Endothelial cell of umbilical vein (primary cell): ENCODE results near the gene TRMO. TPM values are rescaled to one million over a fixed set of nuclear protein-coding genes. Genes with fewer than 3 reads are reported as not detected.

Experiments
- BruUV-seq: library from RNA; stranded (reverse); fragments of 400-500 nt; replicated peaks from 2 replicates; lab custom pipeline; 2021; lab: Mats Ljungman, UMichigan
- CTCF ChIA-PET: fragments of 300-600, 350-600 bp; sonication (Branson Sonifier 250); formaldehyde crosslinking; loops from one replicate; lab custom pipeline; 2021; ENCODE audit warnings: antibody characterized with exemption, inconsistent platforms; lab: Charles Lee
- POLR2A ChIA-PET: fragments of 300-600, 350-600 bp; sonication (Branson Sonifier 250); formaldehyde crosslinking; loops from one replicate; lab custom pipeline; 2021; ENCODE audit warnings: antibody characterized with exemption, inconsistent platforms; lab: Charles Lee
- DNase-seq: peaks from one replicate; pipeline ENCODE4 v3.0.0-alpha.2; 2011; ENCODE audit warnings: low read depth, low spot score
- FAIRE-seq: peaks from 2 replicates; lab custom pipeline; 2011; peaks lifted over from hg19 to GRCh38; lab: Jason Lieb, UNC
- H2AFZ ChIP-seq: 2 replicates; pipeline ENCODE4 v1.6.0; 2012; ENCODE audit warnings: low read depth, low read length, control low read depth, inconsistent platforms
- H3K27ac ChIP-seq: 2 replicates; pipeline ENCODE4 v1.5.1; 2011; ENCODE audit warnings: low read depth, mild to moderate bottlenecking, control low read depth, low read length, moderate library complexity; ENCODE audit not compliant: insufficient read depth
- H3K27me3 ChIP-seq, 2 experiments: 2 replicates each; pipeline versions ENCODE4 v1.6.0 to v1.6.1; 2011; ENCODE audit warnings: low read length in 2 of 2, mixed read lengths in 1 of 2; ENCODE audit not compliant: control insufficient read depth in 2 of 2, insufficient read depth in 2 of 2
- H3K36me3 ChIP-seq, 2 experiments: 2 replicates in 1 of 2; 3 replicates in 1 of 2; pipeline ENCODE4 v1.5.1; 2011; ENCODE audit warnings: low read length in 2 of 2, mild to moderate bottlenecking in 1 of 2, moderate library complexity in 1 of 2; ENCODE audit not compliant: control insufficient read depth in 2 of 2, insufficient read depth in 2 of 2; ENCODE audit errors: extremely low read depth in 1 of 2
- H3K4me1 ChIP-seq: 3 replicates; pipeline ENCODE4 v1.5.1; 2011; ENCODE audit warnings: mild to moderate bottlenecking, low read length; ENCODE audit not compliant: control insufficient read depth, insufficient read depth; ENCODE audit errors: extremely low read depth
- H3K4me2 ChIP-seq: 2 replicates; pipeline ENCODE4 v1.6.1; 2011; ENCODE audit warnings: low read length, control low read depth, mixed read lengths; ENCODE audit not compliant: insufficient read depth
- H3K4me3 ChIP-seq, 3 experiments: fragments of 200-600 bp in 1 of 3; sonication (generic), shearing (Covaris generic) in 1 of 3; replicated peaks in 1 of 3; 2 replicates each; pipeline ENCODE4 v1.5.1; 2011 to 2016; ENCODE audit warnings: control low read depth in 3 of 3, low read length in 3 of 3, mild to moderate bottlenecking in 2 of 3, inconsistent platforms in 1 of 3, low read depth in 1 of 3, moderate library complexity in 1 of 3; ENCODE audit not compliant: insufficient read depth in 1 of 3
- H3K79me2 ChIP-seq: 2 replicates; pipeline ENCODE4 v1.6.0; 2012; ENCODE audit warnings: low read length, inconsistent platforms; ENCODE audit not compliant: control insufficient read depth, insufficient read depth
- H3K9ac ChIP-seq: replicated peaks from 2 replicates; pipeline ENCODE3; 2011; ENCODE audit warnings: low read length, control low read depth; ENCODE audit not compliant: insufficient read depth; ENCODE audit errors: extremely low read depth
- H3K9me1 ChIP-seq: replicated peaks from 3 replicates; pipeline ENCODE4 v1.6.0; 2011; ENCODE audit warnings: mild to moderate bottlenecking, low read length; ENCODE audit not compliant: control insufficient read depth, insufficient read depth; ENCODE audit errors: extremely low read depth
- H3K9me3 ChIP-seq: replicated peaks from 2 replicates; pipeline ENCODE4 v1.5.1; 2012; ENCODE audit warnings: low read length, inconsistent platforms; ENCODE audit not compliant: control insufficient read depth, insufficient read depth
- H4K20me1 ChIP-seq: replicated peaks from 2 replicates; pipeline ENCODE3; 2011; ENCODE audit warnings: mild to moderate bottlenecking, low read length; ENCODE audit not compliant: control insufficient read depth, insufficient read depth; ENCODE audit errors: extremely low read depth
- EZH2 ChIP-seq: IDR thresholded peaks from 2 replicates; pipeline ENCODE4 v1.6.1; 2012; ENCODE audit warnings: borderline replicate concordance, low read depth, mild to moderate bottlenecking, moderate library complexity, low read length, inconsistent platforms; ENCODE audit not compliant: severe bottlenecking
- FOS ChIP-seq: IDR thresholded peaks from 2 replicates; pipeline ENCODE4 v1.6.1; 2011; ENCODE audit warnings: mild to moderate bottlenecking, low read length, moderate library complexity, borderline replicate concordance; ENCODE audit not compliant: insufficient read depth
- GATA2 ChIP-seq: IDR thresholded peaks from 2 replicates; pipeline ENCODE4 v1.7.0; 2011; ENCODE audit warnings: low read depth, mild to moderate bottlenecking, moderate library complexity, mixed read lengths, low read length; ENCODE audit not compliant: insufficient read length, insufficient read depth
- JUN ChIP-seq: IDR thresholded peaks from 2 replicates; pipeline ENCODE4 v1.6.1; 2011; ENCODE audit warnings: borderline replicate concordance, low read depth; ENCODE audit not compliant: insufficient read length, insufficient read depth
- MYC ChIP-seq: IDR thresholded peaks from one replicate; pipeline ENCODE4 v1.6.1; 2011; ENCODE audit warnings: mild to moderate bottlenecking, low read depth, low read length
- POLR2A ChIP-seq: IDR thresholded peaks from 2 replicates; pipeline ENCODE4 v1.6.1; 2012; ENCODE audit warnings: low read depth, mild to moderate bottlenecking, control low read depth, low read length
- POLR2AphosphoS5 ChIP-seq: IDR thresholded peaks from 2 replicates; pipeline ENCODE4 v1.6.1; 2012; ENCODE audit warnings: low read depth, mild to moderate bottlenecking, control low read depth, low read length, moderate library complexity; ENCODE audit not compliant: insufficient read depth
- dilution Hi-C: fragments of 300-500 bp; cut with MboI; formaldehyde crosslinking; loops from one replicate; pipeline ENCODE4 v1.15.0; 2019; ENCODE audit warnings: low sequenced_read_pairs; ENCODE audit not compliant: extremely low pct_ligation_motif_present
- intact Hi-C: fragments of 100-400 bp; cut with micrococcal nuclease; formaldehyde crosslinking; loops from one replicate; pipeline ENCODE4 v1.10.0; 2022
- polyA plus RNA-seq, 4 experiments: library from polyadenylated mRNA; depleted of rRNA in 3 of 4; stranded (reverse) in 3 of 4; unstranded in 1 of 4; fragments of >200 nt; gene quantifications; 2 replicates each; pipeline versions ENCODE4 v1.2.1 to v1.2.3, GENCODE V29; 2011 to 2012; ENCODE audit warnings: missing spikeins in 1 of 4
- total RNA-seq: library from RNA; stranded (reverse); gene quantifications from 2 replicates; pipeline ENCODE4 v1.2.3, GENCODE V29; 2021
- TF ChIP-seq, protein P1 (sequence below), 2 donors: IDR thresholded peaks; 1 replicate in 1 of 2; 2 replicates in 1 of 2; pipeline ENCODE4 v1.5.1; 2011; ENCODE audit warnings: low read length in 2 of 2, mild to moderate bottlenecking in 2 of 2, moderate library complexity in 2 of 2, control low read depth in 1 of 2, inconsistent platforms in 1 of 2, low read depth in 1 of 2; ENCODE audit not compliant: insufficient read depth in 1 of 2; ENCODE audit errors: extremely low read depth in 1 of 2
- TF ChIP-seq, protein P2 (sequence below): IDR thresholded peaks from 2 replicates; pipeline ENCODE4 v1.6.1; 2011; ENCODE audit not compliant: insufficient read depth, insufficient read length

Gene TRMO
- total and polyA plus RNA-seq, 2 donors (not counting 3 experiments of a cell fraction or from before 2014, with no cell fraction given), result 10.1 to 11.9 TPM

DNA sequence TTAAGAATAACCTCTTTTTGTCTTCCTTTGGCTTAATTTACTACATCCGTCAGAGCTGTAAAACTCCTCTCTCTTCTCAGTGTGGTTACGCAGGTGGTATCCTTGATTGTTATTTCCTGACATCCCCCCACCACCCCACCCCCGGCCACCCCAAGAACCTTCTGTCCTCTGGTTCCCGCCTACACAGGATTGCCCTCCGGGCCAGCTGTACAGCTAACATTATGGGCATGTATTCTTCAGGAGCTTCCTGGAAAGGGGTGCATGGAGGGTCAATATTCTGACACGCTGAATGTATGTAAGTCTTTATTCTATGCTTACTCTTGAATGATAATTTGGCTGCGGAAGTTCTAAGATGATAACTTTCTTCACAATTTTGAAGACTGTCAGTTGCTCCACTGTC lies 47.9 kb upstream of the TRMO start:
- Histone ChIP-seq H3K4me2 (no peak overlapping the region), H3K27me3 (peaks cover 13 to 24% of the 10 kb centered on the region in 2 experiments), H3K4me1 (no peaks in the 10 kb centered on the region), H3K9me3 (no peaks in the 10 kb centered on the region), H3K4me3 (no peak overlapping the region), H3K27ac (no peak overlapping the region), H3K9ac (no peak overlapping the region), H3K9me1 (no peaks in the 10 kb centered on the region), H2AFZ (no peak overlapping the region), H3K36me3 (no peaks in the 10 kb centered on the region), H3K79me2 (no peaks in the 10 kb centered on the region), H4K20me1 (no peaks in the 10 kb centered on the region)
- no TSS peak for BruUV-seq
- TF ChIP-seq, protein P1, sequence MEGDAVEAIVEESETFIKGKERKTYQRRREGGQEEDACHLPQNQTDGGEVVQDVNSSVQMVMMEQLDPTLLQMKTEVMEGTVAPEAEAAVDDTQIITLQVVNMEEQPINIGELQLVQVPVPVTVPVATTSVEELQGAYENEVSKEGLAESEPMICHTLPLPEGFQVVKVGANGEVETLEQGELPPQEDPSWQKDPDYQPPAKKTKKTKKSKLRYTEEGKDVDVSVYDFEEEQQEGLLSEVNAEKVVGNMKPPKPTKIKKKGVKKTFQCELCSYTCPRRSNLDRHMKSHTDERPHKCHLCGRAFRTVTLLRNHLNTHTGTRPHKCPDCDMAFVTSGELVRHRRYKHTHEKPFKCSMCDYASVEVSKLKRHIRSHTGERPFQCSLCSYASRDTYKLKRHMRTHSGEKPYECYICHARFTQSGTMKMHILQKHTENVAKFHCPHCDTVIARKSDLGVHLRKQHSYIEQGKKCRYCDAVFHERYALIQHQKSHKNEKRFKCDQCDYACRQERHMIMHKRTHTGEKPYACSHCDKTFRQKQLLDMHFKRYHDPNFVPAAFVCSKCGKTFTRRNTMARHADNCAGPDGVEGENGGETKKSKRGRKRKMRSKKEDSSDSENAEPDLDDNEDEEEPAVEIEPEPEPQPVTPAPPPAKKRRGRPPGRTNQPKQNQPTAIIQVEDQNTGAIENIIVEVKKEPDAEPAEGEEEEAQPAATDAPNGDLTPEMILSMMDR (IDR thresholded peaks at IDR 0.05; ENCODE audit: extremely low read depth in 1 of 2, insufficient read depth in 1 of 2, low read depth in 1 of 2, low read length in 2 of 2), result no peak
- TF ChIP-seq, protein P2, sequence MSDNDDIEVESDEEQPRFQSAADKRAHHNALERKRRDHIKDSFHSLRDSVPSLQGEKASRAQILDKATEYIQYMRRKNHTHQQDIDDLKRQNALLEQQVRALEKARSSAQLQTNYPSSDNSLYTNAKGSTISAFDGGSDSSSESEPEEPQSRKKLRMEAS, result no peak
- TF ChIP-seq POLR2A, result no peak
- TF ChIP-seq POLR2AphosphoS5, result no peak
- TF ChIP-seq JUN, result no peak
- TF ChIP-seq FOS, result no peak
- no peak for TF ChIP-seq GATA2
- no peak for TF ChIP-seq MYC
- TF ChIP-seq EZH2, result no peak
- POLR2A ChIA-PET, result no interaction called here
- no peak for DNase-seq
- intact Hi-C loops, result loop anchor here (5.0 kb wide), 1 partner anchor 33 kb away; the partner anchor contains the start of gene HEMGN
- dilution Hi-C loops, result no loop called here
- CTCF ChIA-PET, result interaction anchor here (1.0 kb wide), 1 partner anchor 8 kb away, joined by 4 read pairs; no protein-coding TSS in a partner anchor
- no peak for FAIRE-seq
